Mucosa of rectum (tissue), 2 donors: Measurements from ENCODE around the gene ZFP3.
A peak's percentile ranks its signal among the peaks of the same experiment; 100 is the strongest.
"Not testable (repeated sequence)": the region's sequence is repeated elsewhere in the genome, so short reads cannot be mapped to it uniquely, and the experiment has no call there.

Experiments used
- H3K27ac ChIP-seq, 2 donors: one replicate each; pipeline ENCODE4 v1.7.0; 2013; ENCODE audit warnings: inconsistent platforms in 2 of 2, low read depth in 2 of 2, low read length in 2 of 2
- H3K27me3 ChIP-seq, 2 donors: one replicate each; pipeline ENCODE4 v1.7.0; 2013; ENCODE audit warnings: low read length in 2 of 2; ENCODE audit not compliant: control insufficient read depth in 2 of 2, insufficient read depth in 2 of 2
- H3K36me3 ChIP-seq, 2 donors: one replicate each; pipeline ENCODE4 v1.7.0; 2013; ENCODE audit warnings: low read length in 2 of 2; ENCODE audit not compliant: control insufficient read depth in 2 of 2, insufficient read depth in 2 of 2
- H3K4me1 ChIP-seq, 2 donors: one replicate each; pipeline ENCODE4 v1.7.0; 2013; ENCODE audit warnings: low read length in 2 of 2, mild to moderate bottlenecking in 1 of 2; ENCODE audit not compliant: control insufficient read depth in 2 of 2, insufficient read depth in 2 of 2
- H3K4me3 ChIP-seq, 2 donors: one replicate each; pipeline ENCODE4 v1.7.0; 2013; ENCODE audit warnings: low read length in 2 of 2
- H3K9ac ChIP-seq, 2 donors: one replicate each; pipeline ENCODE4 v1.7.0; 2013; ENCODE audit warnings: low read length in 2 of 2, low read depth in 1 of 2, mild to moderate bottlenecking in 1 of 2
- H3K9me3 ChIP-seq, 2 donors: one replicate each; pipeline ENCODE4 v1.7.0; 2013; ENCODE audit warnings: low read length in 2 of 2; ENCODE audit not compliant: control insufficient read depth in 2 of 2
- donor health status: healthy.
- donor health status: Normal muscosa, but diverticular disease.

ZFP3 gene

GRCh38 chr17:5078106-5079028 lies at the start of gene ZFP3:
Gene ZFP3 (plus strand): TSS chr17:5078467. CDS start chr17:5091505, 13,038 bp downstream.
- Histone ChIP-seq H3K36me3 (peaks cover 0 to 13% of the 10 kb centered on the region in 2 donors), H3K4me1 (peaks cover 8 to 12% of the 10 kb centered on the region in 2 donors)

GRCh38 chr17:5030168-5030567 lies 48.1 kb upstream of the ZFP3 start:
- not testable (repeated sequence) for H3K9me3 ChIP-seq, H3K27ac ChIP-seq, H3K4me3 ChIP-seq, H3K4me1 ChIP-seq, H3K9ac ChIP-seq, H3K36me3 ChIP-seq, H3K27me3 ChIP-seq

More at GRCh38 chr17:5078106-5079028, at the start of gene ZFP3:
- Histone ChIP-seq H3K27me3 (no peaks in the 10 kb centered on the region), H3K9ac (peak within 1 kb of the TSS; percentile 77 to 89), H3K9me3 (peaks cover 2 to 3% of the 10 kb centered on the region in 2 donors), H3K27ac (peak within 1 kb of the TSS; percentile 88 to 90), H3K4me3 (peak within 1 kb of the TSS; percentile 91 to 97)

- Histone ChIP-seq H3K27ac (peak overlapping the region in 1 of 2 donors; percentile 68), H3K9ac (peak overlapping the region in 1 of 2 donors; percentile 47), H3K27me3 (no peaks in the 10 kb centered on the region), H3K4me3 (peak overlapping the region; percentile 44 to 73), H3K9me3 (no peaks in the 10 kb centered on the region), H3K4me1 (peaks cover 4 to 6% of the 10 kb centered on the region in 2 donors), H3K36me3 (no peaks in the 10 kb centered on the region)
Measured at GRCh38 chr17:5031365-5032082, 46.7 kb upstream of the ZFP3 start.

GRCh38 chr17:5032865-5033264 lies 45.4 kb upstream of the ZFP3 start:
- Histone ChIP-seq H3K4me3 (no peak overlapping the region), H3K4me1 (peaks cover 4 to 6% of the 10 kb centered on the region in 2 donors), H3K36me3 (no peaks in the 10 kb centered on the region), H3K27me3 (no peaks in the 10 kb centered on the region), H3K9me3 (no peaks in the 10 kb centered on the region), H3K9ac (no peak overlapping the region), H3K27ac (no peak overlapping the region)

GRCh38 chr17:5033352-5034015 lies 44.8 kb upstream of the ZFP3 start:
- peaks cover 4 to 6% of the 10 kb centered on the region in 2 donors for H3K4me1 ChIP-seq
- no peak overlapping the region for H3K9ac ChIP-seq
- no peaks in the 10 kb centered on the region for H3K36me3 ChIP-seq

GRCh38 chr17:5034063-5034462 lies 44.2 kb upstream of the ZFP3 start:
- H3K36me3 ChIP-seq: no peaks in the 10 kb centered on the region
- H3K4me1 ChIP-seq: peaks cover 4 to 6% of the 10 kb centered on the region in 2 donors
- H3K27me3 ChIP-seq: no peaks in the 10 kb centered on the region
- no peak overlapping the region for H3K4me3 ChIP-seq
- no peak overlapping the region for H3K27ac ChIP-seq
- no peaks in the 10 kb centered on the region for H3K9me3 ChIP-seq
- H3K9ac ChIP-seq: no peak overlapping the region

More at GRCh38 chr17:5033352-5034015, 44.8 kb upstream of the ZFP3 start:
- Histone ChIP-seq H3K4me3 (no peak overlapping the region), H3K27ac (no peak overlapping the region), H3K9me3 (no peaks in the 10 kb centered on the region), H3K27me3 (no peaks in the 10 kb centered on the region)

GRCh38 chr17:5034651-5035050 lies 43.6 kb upstream of the ZFP3 start:
- H3K9me3 ChIP-seq: no peaks in the 10 kb centered on the region
- no peak overlapping the region for H3K4me3 ChIP-seq
- H3K27me3 ChIP-seq: no peaks in the 10 kb centered on the region
- peaks cover 4 to 6% of the 10 kb centered on the region in 2 donors for H3K4me1 ChIP-seq
- no peaks in the 10 kb centered on the region for H3K36me3 ChIP-seq
- H3K9ac ChIP-seq: no peak overlapping the region
- H3K27ac ChIP-seq: no peak overlapping the region

GRCh38 chr17:5035315-5035714 lies 43.0 kb upstream of the ZFP3 start, which contains the start of gene SLC52A1:
Gene SLC52A1 (minus strand): TSS chr17:5035426. CDS start chr17:5034606, 820 bp downstream.
- Histone ChIP-seq H3K4me1 (peaks cover 4 to 6% of the 10 kb centered on the region in 2 donors), H3K9ac (peak within 1 kb of the TSS in 1 of 2 donors; percentile 56), H3K27me3 (no peaks in the 10 kb centered on the region), H3K36me3 (no peaks in the 10 kb centered on the region), H3K9me3 (no peaks in the 10 kb centered on the region), H3K4me3 (peak within 1 kb of the TSS; percentile 54 to 58), H3K27ac (no peak within 1 kb of the TSS)

GRCh38 chr17:5042157-5043022 lies 35.9 kb upstream of the ZFP3 start:
- no peaks in the 10 kb centered on the region for H3K27me3 ChIP-seq
- H3K4me1 ChIP-seq: peaks cover 14 to 19% of the 10 kb centered on the region in 2 donors
- peak overlapping the region; percentile 49 to 50 for H3K4me3 ChIP-seq
- no peaks in the 10 kb centered on the region for H3K9me3 ChIP-seq
- no peaks in the 10 kb centered on the region for H3K36me3 ChIP-seq
- H3K27ac ChIP-seq: peak overlapping the region; percentile 30 to 40
- H3K9ac ChIP-seq: peak overlapping the region; percentile 14 to 18
